ENCODE results near the gene SYAP1.

Gene SYAP1

GRCh38 chrX:16807548-16807947 lies 88.1 kb downstream of the SYAP1 start:
- Histone ChIP-seq H3K4me3 (ENCODE audit: insufficient read depth, low read length, poor library complexity, severe bottlenecking) (no peak overlapping the region), H3K9me2 (replicated peaks; ENCODE audit: insufficient read depth, low read length) (no peaks in the 10 kb centered on the region), H3K27me3 (ENCODE audit: low read length) (no peaks in the 10 kb centered on the region), H3K4me2 (ENCODE audit: low read depth, low read length, poor library complexity, severe bottlenecking) (no peak overlapping the region), H3K27ac (ENCODE audit: low read depth, low read length) (peak overlapping the region; percentile 40), H3K36me3 (ENCODE audit: low read length) (no peaks in the 10 kb centered on the region), H3K79me2 (ENCODE audit: insufficient read depth, low read length) (peaks cover 74% of the 10 kb centered on the region), H3K9ac (ENCODE audit: low read length) (no peak overlapping the region), H3F3A (ENCODE audit: insufficient read depth) (peaks cover 7% of the 10 kb centered on the region; the same call in 1 of the 2 replicates), H4K20me1 (ENCODE audit: low read depth, low read length) (no peaks in the 10 kb centered on the region), H2AFZ (ENCODE audit: low read depth, low read length, severe bottlenecking) (no peak overlapping the region), H3K9me3 (ENCODE audit: insufficient read depth, low read length) (no peaks in the 10 kb centered on the region)
- TF ChIP-seq EZH2phosphoT487 (conservative IDR thresholded peaks at IDR 0.05; ENCODE audit: low read length) (no peak), CTCF (IDR thresholded peaks at IDR 0.05; ENCODE audit: insufficient read depth, low read length, poor library complexity, severe bottlenecking) (no peak)

- Histone ChIP-seq H2AFZ (ENCODE audit: low read depth, low read length, severe bottlenecking) (no peak overlapping the region), H3K4me3 (ENCODE audit: insufficient read depth, low read length, poor library complexity, severe bottlenecking) (no peak overlapping the region), H3K36me3 (ENCODE audit: low read length) (no peaks in the 10 kb centered on the region), H3K4me2 (ENCODE audit: low read depth, low read length, poor library complexity, severe bottlenecking) (no peak overlapping the region), H3K79me2 (ENCODE audit: insufficient read depth, low read length) (peaks cover 72% of the 10 kb centered on the region), H3K9me2 (replicated peaks; ENCODE audit: insufficient read depth, low read length) (no peaks in the 10 kb centered on the region), H4K20me1 (ENCODE audit: low read depth, low read length) (no peaks in the 10 kb centered on the region), H3K27me3 (ENCODE audit: low read length) (no peaks in the 10 kb centered on the region), H3K9ac (ENCODE audit: low read length) (no peak overlapping the region), H3K27ac (ENCODE audit: low read depth, low read length) (0 out of 2 replicates have a peak overlapping the region, but pooled peaks have one; percentile 11), H3K9me3 (ENCODE audit: insufficient read depth, low read length) (no peaks in the 10 kb centered on the region), H3F3A (ENCODE audit: insufficient read depth) (peaks cover 7% of the 10 kb centered on the region; the same call in 1 of the 2 replicates)
- TF ChIP-seq EZH2phosphoT487 (conservative IDR thresholded peaks at IDR 0.05; ENCODE audit: low read length) (no peak), CTCF (IDR thresholded peaks at IDR 0.05; ENCODE audit: insufficient read depth, low read length, poor library complexity, severe bottlenecking) (no peak)
Measured at GRCh38 chrX:16807976-16808542, 88.6 kb downstream of the SYAP1 start.

- Histone ChIP-seq H3F3A (ENCODE audit: insufficient read depth) (no peaks in the 10 kb centered on the region; the same call in 1 of the 2 replicates), H3K27me3 (ENCODE audit: low read length) (no peaks in the 10 kb centered on the region), H3K9ac (ENCODE audit: low read length) (no peak overlapping the region), H3K79me2 (ENCODE audit: insufficient read depth, low read length) (peaks cover 38% of the 10 kb centered on the region), H2AFZ (ENCODE audit: low read depth, low read length, severe bottlenecking) (no peak overlapping the region), H3K4me2 (ENCODE audit: low read depth, low read length, poor library complexity, severe bottlenecking) (no peak overlapping the region), H3K9me2 (replicated peaks; ENCODE audit: insufficient read depth, low read length) (no peaks in the 10 kb centered on the region), H3K36me3 (ENCODE audit: low read length) (no peaks in the 10 kb centered on the region), H3K4me3 (ENCODE audit: insufficient read depth, low read length, poor library complexity, severe bottlenecking) (no peak overlapping the region), H4K20me1 (ENCODE audit: low read depth, low read length) (no peaks in the 10 kb centered on the region), H3K9me3 (ENCODE audit: insufficient read depth, low read length) (no peaks in the 10 kb centered on the region), H3K27ac (ENCODE audit: low read depth, low read length) (no peak overlapping the region)
- TF ChIP-seq CTCF (IDR thresholded peaks at IDR 0.05; ENCODE audit: insufficient read depth, low read length, poor library complexity, severe bottlenecking) (no peak), EZH2phosphoT487 (conservative IDR thresholded peaks at IDR 0.05; ENCODE audit: low read length) (no peak)
Measured at GRCh38 chrX:16814597-16814996, 95.2 kb downstream of the SYAP1 start.

Data from SU-DHL-6 (cell line).